Fibroblast of lung (primary cell): ENCODE measurements around the gene IL17B.

Experiments used
- EZH2 ChIP-seq: IDR thresholded peaks from 2 replicates; pipeline ENCODE4 v1.5.1; 2012; ENCODE audit warnings: low read length, control low read depth, mild to moderate bottlenecking; ENCODE audit errors: missing control alignments
- TF ChIP-seq, protein P1 (sequence below), 2 donors: IDR thresholded peaks in 1 of 2; conservative IDR thresholded peaks in 1 of 2; 1 replicate in 1 of 2; 2 replicates in 1 of 2; pipeline ENCODE4 v1.5.1; 2011 to 2012; ENCODE audit warnings: low read length in 2 of 2, control low read depth in 1 of 2, inconsistent platforms in 1 of 2, low read depth in 1 of 2, mild to moderate bottlenecking in 1 of 2

DNA sequence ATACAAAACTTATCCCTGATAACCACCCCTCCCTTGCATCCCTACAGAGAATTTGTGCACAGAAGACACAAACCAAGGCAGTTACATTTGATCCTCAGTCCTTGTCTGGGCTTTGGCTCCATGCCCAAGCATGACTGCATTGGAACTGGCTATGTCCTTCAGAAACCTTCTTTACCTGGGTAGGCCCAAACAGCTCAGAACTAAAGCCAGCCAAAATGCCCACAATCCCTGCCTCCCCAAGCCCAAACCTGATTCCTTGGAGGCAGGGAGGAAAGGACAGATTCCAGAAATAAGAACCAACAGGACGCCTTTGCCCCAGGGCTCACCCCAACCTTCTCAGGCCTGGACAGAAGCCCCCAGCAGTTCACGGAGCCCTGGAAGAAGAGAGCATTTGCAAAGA lies 8.2 kb downstream of the IL17B start:
- TF ChIP-seq, protein P1, sequence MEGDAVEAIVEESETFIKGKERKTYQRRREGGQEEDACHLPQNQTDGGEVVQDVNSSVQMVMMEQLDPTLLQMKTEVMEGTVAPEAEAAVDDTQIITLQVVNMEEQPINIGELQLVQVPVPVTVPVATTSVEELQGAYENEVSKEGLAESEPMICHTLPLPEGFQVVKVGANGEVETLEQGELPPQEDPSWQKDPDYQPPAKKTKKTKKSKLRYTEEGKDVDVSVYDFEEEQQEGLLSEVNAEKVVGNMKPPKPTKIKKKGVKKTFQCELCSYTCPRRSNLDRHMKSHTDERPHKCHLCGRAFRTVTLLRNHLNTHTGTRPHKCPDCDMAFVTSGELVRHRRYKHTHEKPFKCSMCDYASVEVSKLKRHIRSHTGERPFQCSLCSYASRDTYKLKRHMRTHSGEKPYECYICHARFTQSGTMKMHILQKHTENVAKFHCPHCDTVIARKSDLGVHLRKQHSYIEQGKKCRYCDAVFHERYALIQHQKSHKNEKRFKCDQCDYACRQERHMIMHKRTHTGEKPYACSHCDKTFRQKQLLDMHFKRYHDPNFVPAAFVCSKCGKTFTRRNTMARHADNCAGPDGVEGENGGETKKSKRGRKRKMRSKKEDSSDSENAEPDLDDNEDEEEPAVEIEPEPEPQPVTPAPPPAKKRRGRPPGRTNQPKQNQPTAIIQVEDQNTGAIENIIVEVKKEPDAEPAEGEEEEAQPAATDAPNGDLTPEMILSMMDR (conservative IDR thresholded peaks at IDR 0.05 in 1 of 2, IDR thresholded peaks at IDR 0.05 in 1 of 2; ENCODE audit: low read depth in 1 of 2, low read length in 2 of 2), result no peak
- no peak for TF ChIP-seq EZH2
